ENCODE data around the gene ACAP3.

Gene ACAP3

DNA sequence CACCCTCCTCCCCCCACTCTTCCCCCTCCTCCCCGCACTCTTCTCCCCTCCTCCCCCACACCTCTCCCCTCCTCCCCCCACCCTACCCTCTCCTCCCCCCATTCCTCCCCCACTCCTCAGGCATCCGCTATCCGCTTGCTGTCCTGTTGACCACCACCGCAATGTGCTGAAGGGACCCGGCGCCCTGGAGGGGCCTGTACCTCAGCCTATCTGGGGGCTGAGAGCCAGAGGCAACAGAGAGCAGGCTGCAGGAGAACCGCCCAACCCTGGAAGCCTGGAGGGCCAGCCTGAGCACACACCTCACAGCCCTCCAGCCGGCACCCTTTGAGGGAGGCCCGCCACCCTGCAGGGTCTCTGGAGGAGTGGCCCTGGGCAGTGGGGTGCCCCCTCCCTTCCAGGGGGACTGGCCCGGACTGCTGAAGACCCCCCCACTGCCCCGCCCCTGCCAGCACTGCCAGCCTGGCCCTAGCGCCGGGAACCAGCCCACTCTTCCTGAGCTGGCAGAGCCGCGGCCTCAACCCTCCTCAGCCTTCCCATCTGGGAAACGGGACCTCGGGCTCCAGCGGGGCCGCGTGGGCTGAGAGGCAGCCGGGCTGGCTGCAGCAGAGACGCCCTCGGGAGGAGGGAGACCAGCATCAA, 62.4 kb downstream of the ACAP3 start:
- Histone ChIP-seq H3K36me3 (ENCODE audit: insufficient read depth, low read length) (no peaks in the 10 kb centered on the region), H3K9me3 (ENCODE audit: insufficient read depth, low read depth, low read length) (no peaks in the 10 kb centered on the region), H3K4me3 (ENCODE audit: low read length, poor library complexity, severe bottlenecking) (no peak overlapping the region), H3K27me3 (ENCODE audit: insufficient read depth, low read length, poor library complexity, severe bottlenecking) (no peaks in the 10 kb centered on the region), H3K79me2 (ENCODE audit: insufficient read depth, low read length) (no peaks in the 10 kb centered on the region), H3K4me2 (ENCODE audit: low read depth, low read length, poor library complexity, severe bottlenecking) (no peak overlapping the region), H3K9me2 (replicated peaks; ENCODE audit: low read depth, low read length) (no peaks in the 10 kb centered on the region), H3K9ac (ENCODE audit: low read depth, low read length, poor library complexity, severe bottlenecking) (no peak overlapping the region), H4K20me1 (ENCODE audit: insufficient read depth, low read length, poor library complexity, severe bottlenecking) (no peaks in the 10 kb centered on the region), H3F3A (ENCODE audit: low read depth) (no peaks in the 10 kb centered on the region), H3K4me1 (ENCODE audit: insufficient read depth, low read length, poor library complexity, severe bottlenecking) (peaks cover under 1% of the 10 kb centered on the region), H2AFZ (ENCODE audit: low read length) (no peak overlapping the region)
- no peak for TF ChIP-seq EZH2phosphoT487 (IDR thresholded peaks at IDR 0.05; ENCODE audit: borderline replicate concordance)
- no peak for TF ChIP-seq CTCF (conservative IDR thresholded peaks at IDR 0.05; ENCODE audit: low read length)

- Histone ChIP-seq H3K9me2 (replicated peaks; ENCODE audit: low read depth, low read length) (no peaks in the 10 kb centered on the region), H3K9ac (ENCODE audit: low read depth, low read length, poor library complexity, severe bottlenecking) (no peak overlapping the region), H3K4me1 (ENCODE audit: insufficient read depth, low read length, poor library complexity, severe bottlenecking) (no peaks in the 10 kb centered on the region), H3K4me3 (ENCODE audit: low read length, poor library complexity, severe bottlenecking) (no peak overlapping the region), H4K20me1 (ENCODE audit: insufficient read depth, low read length, poor library complexity, severe bottlenecking) (no peaks in the 10 kb centered on the region), H2AFZ (ENCODE audit: low read length) (no peak overlapping the region), H3K79me2 (ENCODE audit: insufficient read depth, low read length) (no peaks in the 10 kb centered on the region), H3K27me3 (ENCODE audit: insufficient read depth, low read length, poor library complexity, severe bottlenecking) (no peaks in the 10 kb centered on the region), H3K4me2 (ENCODE audit: low read depth, low read length, poor library complexity, severe bottlenecking) (no peak overlapping the region), H3K36me3 (ENCODE audit: insufficient read depth, low read length) (no peaks in the 10 kb centered on the region), H3K9me3 (ENCODE audit: insufficient read depth, low read depth, low read length) (no peaks in the 10 kb centered on the region), H3F3A (ENCODE audit: low read depth) (no peaks in the 10 kb centered on the region)
- TF ChIP-seq EZH2phosphoT487 (IDR thresholded peaks at IDR 0.05; ENCODE audit: borderline replicate concordance) = no peak
- TF ChIP-seq CTCF (conservative IDR thresholded peaks at IDR 0.05; ENCODE audit: low read length) = no peak
These were observed 63.4 kb downstream of the ACAP3 start for GRCh38 chr1:1244192-1244811.

DNA sequence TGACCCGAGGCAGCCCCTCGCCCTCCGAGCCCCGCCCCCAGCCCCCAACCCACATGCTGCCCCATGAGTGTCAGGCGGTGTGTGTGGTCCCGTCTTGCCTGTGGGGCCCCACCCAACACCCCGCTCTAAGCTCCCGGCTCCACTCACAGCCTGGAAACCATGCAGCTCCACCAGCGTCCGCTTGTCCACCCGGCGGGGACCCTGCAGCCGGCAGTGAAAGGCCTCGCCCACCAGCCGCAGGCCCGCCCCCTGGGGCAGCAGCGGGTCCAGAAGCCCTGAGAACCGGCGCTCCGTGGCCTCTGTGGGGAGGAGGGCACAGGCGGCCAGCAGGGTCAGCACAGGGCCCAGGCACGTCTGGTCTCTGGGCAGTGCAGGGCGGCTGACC, 63.9 kb downstream of the ACAP3 start:
- Histone ChIP-seq H2AFZ (ENCODE audit: low read length) (no peak overlapping the region), H3K36me3 (ENCODE audit: insufficient read depth, low read length) (no peaks in the 10 kb centered on the region), H3K27me3 (ENCODE audit: insufficient read depth, low read length, poor library complexity, severe bottlenecking) (no peaks in the 10 kb centered on the region), H3K79me2 (ENCODE audit: insufficient read depth, low read length) (no peaks in the 10 kb centered on the region), H3K4me3 (ENCODE audit: low read length, poor library complexity, severe bottlenecking) (no peak overlapping the region), H3K4me1 (ENCODE audit: insufficient read depth, low read length, poor library complexity, severe bottlenecking) (no peaks in the 10 kb centered on the region), H3K4me2 (ENCODE audit: low read depth, low read length, poor library complexity, severe bottlenecking) (no peak overlapping the region), H3K9me3 (ENCODE audit: insufficient read depth, low read depth, low read length) (no peaks in the 10 kb centered on the region), H3K9me2 (replicated peaks; ENCODE audit: low read depth, low read length) (no peaks in the 10 kb centered on the region), H4K20me1 (ENCODE audit: insufficient read depth, low read length, poor library complexity, severe bottlenecking) (no peaks in the 10 kb centered on the region), H3F3A (ENCODE audit: low read depth) (no peaks in the 10 kb centered on the region), H3K9ac (ENCODE audit: low read depth, low read length, poor library complexity, severe bottlenecking) (no peak overlapping the region)
- TF ChIP-seq EZH2phosphoT487 (IDR thresholded peaks at IDR 0.05; ENCODE audit: borderline replicate concordance) = no peak
- TF ChIP-seq CTCF (conservative IDR thresholded peaks at IDR 0.05; ENCODE audit: low read length) = no peak

Data from Loucy (cell line).